Activated CD8-positive, alpha-beta T cell treated with anti-CD3 and anti-CD28 coated beads, Interleukin-2, amount 10 ng/mL, durations not matched to agents 7 days and 5 days (primary cell): Measurements from ENCODE around the gene SMTN. TPM values are rescaled to one million over a fixed set of nuclear protein-coding genes. Genes with fewer than 3 reads are reported as not detected.

ENCODE experiments used
- ATAC-seq: fragments of 150-1000 bp; cut with Tn5 transposase; one replicate; pipeline ENCODE4 v1.10.0; 2021; ENCODE audit warnings: moderate library complexity
- CTCF ChIA-PET: fragments of 350-600 bp; sonication (Branson Sonifier 250); formaldehyde crosslinking; loops from one replicate; lab custom pipeline; 2021; ENCODE audit warnings: antibody characterized with exemption; lab: Charles Lee
- POLR2A ChIA-PET: fragments of 350-600 bp; sonication (Branson Sonifier 250); formaldehyde crosslinking; loops from one replicate; lab custom pipeline; 2021; ENCODE audit warnings: antibody characterized with exemption; lab: Charles Lee
- DNase-seq: peaks from one replicate; pipeline ENCODE4 v3.0.0-alpha.2; 2020
- H3K27ac Mint-ChIP-seq: one replicate; pipeline ENCODE4 v1.8.0; 2021; ENCODE audit warnings: mild to moderate bottlenecking, mixed read lengths
- H3K27me3 Mint-ChIP-seq: one replicate; pipeline ENCODE4 v1.8.0; 2021; ENCODE audit warnings: low read depth, mixed read lengths
- H3K36me3 Mint-ChIP-seq: one replicate; pipeline ENCODE4 v1.8.0; 2021; ENCODE audit warnings: low read depth, mixed read lengths
- H3K4me1 Mint-ChIP-seq: one replicate; pipeline ENCODE4 v1.8.0; 2021; ENCODE audit warnings: low read depth, mixed read lengths
- H3K4me3 Mint-ChIP-seq: one replicate; pipeline ENCODE4 v1.8.0; 2021; ENCODE audit warnings: mild to moderate bottlenecking, mixed read lengths
- H3K9me3 Mint-ChIP-seq: one replicate; pipeline ENCODE4 v1.8.0; 2022; ENCODE audit warnings: mixed read lengths; ENCODE audit not compliant: insufficient read depth
- total RNA-seq, 2 experiments: library from RNA; stranded (reverse); gene quantifications; one replicate each; pipeline ENCODE4 v1.2.3, GENCODE V29; 2021

SMTN gene
- total RNA-seq, 2 experiments from 2014 or later, result 51.0 to 61.7 TPM

GRCh38 chr22:31085493-31085824 is 4.3 kb downstream of the SMTN start:
- ChIA-PET POLR2A (interaction anchor here (0.6 to 3.7 kb wide), 8 partner anchors 8 to 1006 kb away, joined by 3 to 21 read pairs (median 4); partner anchors contain the start of genes MORC2, PIK3IP1 and TUG1), CTCF (interaction anchor here (0.6 to 5.5 kb wide), 33 partner anchors 9 to 451 kb away, joined by 3 to 37 read pairs (median 5); partner anchors contain the start of genes LIMK2, MORC2, RNF185 and SELENOM)
- no peaks in the 10 kb centered on the region for H3K27me3 Mint-ChIP-seq
- ATAC-seq (no peak), DNase-seq (no peak)
- H3K9me3 Mint-ChIP-seq, result no peaks in the 10 kb centered on the region
- H3K36me3 Mint-ChIP-seq, result peaks cover 12% of the 10 kb centered on the region
- peaks cover 36% of the 10 kb centered on the region for H3K4me1 Mint-ChIP-seq
- peak overlapping the region; percentile 80 for H3K4me3 Mint-ChIP-seq
- peak overlapping the region; percentile 90 for H3K27ac Mint-ChIP-seq

GRCh38 chr22:31085928-31086327 is 4.8 kb downstream of the SMTN start:
- peaks cover 33% of the 10 kb centered on the region for H3K4me1 Mint-ChIP-seq
- ChIA-PET CTCF (interaction anchor here (1.2 to 5.0 kb wide), 12 partner anchors 8 to 452 kb away, joined by 3 to 37 read pairs (median 10); partner anchors contain the start of genes LIMK2, RNF185, SELENOM and SLC35E4), POLR2A (interaction anchor here (1.4 to 3.7 kb wide), 2 partner anchors 117 to 206 kb away, joined by 4 to 21 read pairs; partner anchors contain the start of genes MORC2, PIK3IP1 and TUG1)
- H3K27me3 Mint-ChIP-seq, result no peaks in the 10 kb centered on the region
- no peaks in the 10 kb centered on the region for H3K9me3 Mint-ChIP-seq
- no peak overlapping the region for H3K4me3 Mint-ChIP-seq
- peaks cover 14% of the 10 kb centered on the region for H3K36me3 Mint-ChIP-seq
- DNase-seq, result no peak
- ATAC-seq, result no peak
- no peak overlapping the region for H3K27ac Mint-ChIP-seq

DNA sequence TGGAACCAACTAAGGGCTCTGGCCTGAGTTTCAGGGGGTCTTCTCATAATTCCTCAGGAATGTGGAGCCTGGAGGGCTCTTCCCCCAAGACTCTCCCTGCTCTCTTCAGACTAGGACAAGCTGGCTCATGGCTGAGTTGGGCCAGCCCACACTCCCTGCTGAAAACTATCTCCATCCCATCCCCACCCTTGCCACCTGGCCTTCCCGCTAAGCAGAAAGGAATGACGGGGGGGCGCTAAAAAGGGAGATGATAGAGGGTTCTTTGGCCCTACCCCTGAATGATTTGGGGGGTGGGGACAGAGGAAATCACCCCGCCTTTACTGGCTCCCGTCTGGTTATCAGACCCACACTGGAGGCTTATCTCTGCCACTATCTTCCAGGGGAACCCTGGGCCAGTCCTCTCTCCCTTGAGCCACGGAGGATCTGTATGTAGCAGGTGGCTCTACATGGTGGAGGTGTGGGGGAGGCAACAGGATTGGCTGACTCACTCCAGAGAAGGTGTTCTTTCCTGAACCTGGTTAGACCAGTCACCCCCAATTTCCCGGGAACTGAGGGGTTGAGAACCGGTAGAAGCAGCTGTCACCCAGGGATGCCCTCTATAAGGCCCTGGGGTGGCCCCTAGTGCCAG is 5.7 kb downstream of the SMTN start:
- ATAC-seq, result no peak
- no peak for DNase-seq
- POLR2A ChIA-PET, result interaction anchor here (0.8 kb wide), 1 partner anchor 206 kb away, joined by 3 read pairs; no protein-coding TSS in a partner anchor

GRCh38 chr22:31087744-31088215 is 6.7 kb downstream of the SMTN start:
- Mint-ChIP-seq H3K4me3 (no peak overlapping the region), H3K9me3 (no peaks in the 10 kb centered on the region), H3K27ac (no peak overlapping the region), H3K4me1 (peaks cover 19% of the 10 kb centered on the region), H3K27me3 (no peaks in the 10 kb centered on the region), H3K36me3 (peaks cover 18% of the 10 kb centered on the region)
- ChIA-PET CTCF (no interaction called here), POLR2A (interaction anchor here (0.6 to 0.8 kb wide), 2 partner anchors 205 to 453 kb away, joined by 3 read pairs; no protein-coding TSS in a partner anchor)
- ATAC-seq, result no peak
- no peak for DNase-seq

More for the DNA sequence above, 5.7 kb downstream of the SMTN start:
- CTCF ChIA-PET, result interaction anchor here (1.2 to 5.0 kb wide), 5 partner anchors 12 to 166 kb away, joined by 3 to 37 read pairs (median 16); partner anchors contain the start of gene SELENOM
- Mint-ChIP-seq H3K27me3 (no peaks in the 10 kb centered on the region), H3K9me3 (no peaks in the 10 kb centered on the region), H3K4me3 (no peak overlapping the region), H3K27ac (no peak overlapping the region), H3K4me1 (peaks cover 28% of the 10 kb centered on the region), H3K36me3 (peaks cover 14% of the 10 kb centered on the region)

- DNase-seq (no peak), ATAC-seq (no peak)
- ChIA-PET CTCF (interaction anchor here (1.0 to 1.9 kb wide), 2 partner anchors 19 to 40 kb away, joined by 3 to 4 read pairs; partner anchors contain the start of gene SELENOM), POLR2A (interaction anchor here (0.6 kb wide), 1 partner anchor 359 kb away, joined by 3 read pairs; no protein-coding TSS in a partner anchor)
- no peaks in the 10 kb centered on the region for H3K27me3 Mint-ChIP-seq
- H3K4me1 Mint-ChIP-seq, result peaks cover 12% of the 10 kb centered on the region
- H3K27ac Mint-ChIP-seq, result no peak overlapping the region
- no peaks in the 10 kb centered on the region for H3K9me3 Mint-ChIP-seq
- peaks cover 18% of the 10 kb centered on the region for H3K36me3 Mint-ChIP-seq
- no peak overlapping the region for H3K4me3 Mint-ChIP-seq
These were observed 7.3 kb downstream of the SMTN start for GRCh38 chr22:31088233-31088986.

GRCh38 chr22:31089160-31090100 is 8.3 kb downstream of the SMTN start:
- ChIA-PET POLR2A (no interaction called here), CTCF (interaction anchor here (1.0 to 1.9 kb wide), 2 partner anchors 18 to 39 kb away, joined by 3 to 4 read pairs; partner anchors contain the start of gene SELENOM)
- Mint-ChIP-seq H3K27me3 (no peaks in the 10 kb centered on the region), H3K27ac (peak overlapping the region; percentile 2), H3K4me3 (no peak overlapping the region), H3K9me3 (no peaks in the 10 kb centered on the region), H3K4me1 (peaks cover 2% of the 10 kb centered on the region), H3K36me3 (peaks cover 11% of the 10 kb centered on the region)
- peak; percentile 43 for DNase-seq
- ATAC-seq, result no peak

GRCh38 chr22:31090217-31091085 is 9.3 kb downstream of the SMTN start:
- Mint-ChIP-seq H3K27ac (no peak overlapping the region), H3K4me1 (no peaks in the 10 kb centered on the region), H3K9me3 (no peaks in the 10 kb centered on the region), H3K4me3 (no peak overlapping the region), H3K36me3 (peaks cover 11% of the 10 kb centered on the region), H3K27me3 (no peaks in the 10 kb centered on the region)
- POLR2A ChIA-PET, result no interaction called here
- CTCF ChIA-PET, result interaction anchor here (1.9 kb wide), 1 partner anchor 17 kb away, joined by 4 read pairs; the partner anchor contains the start of gene SELENOM
- DNase-seq (no peak), ATAC-seq (no peak)

DNA sequence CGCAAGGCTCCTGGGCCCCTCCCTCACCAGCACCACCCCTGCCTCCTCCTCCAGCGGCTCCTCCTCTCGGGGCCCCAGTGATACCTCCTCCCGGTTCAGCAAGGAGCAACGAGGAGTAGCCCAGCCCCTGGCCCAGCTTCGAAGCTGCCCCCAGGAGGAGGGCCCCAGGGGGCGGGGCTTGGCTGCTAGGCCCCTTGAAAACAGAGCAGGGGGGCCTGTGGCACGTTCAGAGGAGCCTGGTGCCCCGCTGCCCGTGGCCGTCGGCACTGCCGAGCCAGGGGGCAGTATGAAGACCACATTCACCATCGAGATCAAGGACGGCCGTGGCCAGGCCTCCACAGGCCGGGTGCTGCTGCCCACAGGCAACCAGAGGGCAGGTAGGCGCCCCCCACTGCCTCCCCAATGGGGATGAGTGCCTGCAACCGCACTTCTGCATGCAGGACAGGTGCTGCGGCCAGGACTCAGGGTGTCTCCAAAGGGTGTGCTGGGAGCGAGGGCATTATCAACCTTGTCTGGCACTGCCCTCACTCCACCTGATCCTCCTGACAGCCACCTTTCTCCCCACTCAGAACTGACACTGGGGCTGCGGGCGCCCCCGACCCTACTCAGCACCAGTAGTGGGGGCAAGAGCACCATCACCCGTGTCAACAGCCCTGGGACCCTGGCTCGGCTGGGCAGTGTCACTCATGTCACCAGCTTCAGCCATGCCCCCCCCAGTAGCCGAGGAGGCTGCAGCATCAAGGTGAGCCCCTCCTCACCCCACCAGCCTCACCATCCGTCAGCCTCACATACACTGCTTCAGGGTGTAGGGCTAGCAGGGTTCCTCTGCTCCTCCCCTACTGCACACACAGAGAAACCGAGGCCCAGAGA is 10.2 kb downstream of the SMTN start:
- H3K9me3 Mint-ChIP-seq, result no peaks in the 10 kb centered on the region
- H3K27ac Mint-ChIP-seq, result no peak overlapping the region
- H3K4me3 Mint-ChIP-seq, result no peak overlapping the region
- no peaks in the 10 kb centered on the region for H3K27me3 Mint-ChIP-seq
- CTCF ChIA-PET, result interaction anchor here (1.0 to 2.7 kb wide), 2 partner anchors 9 to 181 kb away, joined by 3 to 9 read pairs; no protein-coding TSS in a partner anchor
- DNase-seq, result no peak
- H3K4me1 Mint-ChIP-seq, result no peaks in the 10 kb centered on the region
- H3K36me3 Mint-ChIP-seq, result peaks cover 17% of the 10 kb centered on the region
- no peak for ATAC-seq
- POLR2A ChIA-PET, result no interaction called here

- H3K27ac Mint-ChIP-seq, result no peak overlapping the region
- DNase-seq (no peak), ATAC-seq (no peak)
- ChIA-PET POLR2A (interaction anchor here (1.8 kb wide), 1 partner anchor 10 kb away, joined by 5 read pairs; no protein-coding TSS in a partner anchor), CTCF (interaction anchor here (1.0 to 2.7 kb wide), 3 partner anchors 10 to 180 kb away, joined by 3 to 9 read pairs (median 7); partner anchors contain the start of gene SELENOM)
- no peaks in the 10 kb centered on the region for H3K4me1 Mint-ChIP-seq
- peaks cover 17% of the 10 kb centered on the region for H3K36me3 Mint-ChIP-seq
- H3K27me3 Mint-ChIP-seq, result no peaks in the 10 kb centered on the region
- H3K4me3 Mint-ChIP-seq, result no peak overlapping the region
- no peaks in the 10 kb centered on the region for H3K9me3 Mint-ChIP-seq
These were observed 11.0 kb downstream of the SMTN start for GRCh38 chr22:31092161-31092560.
